Measurements from ENCODE around the gene QRSL1.

- no peak for TF ChIP-seq CTCF (conservative IDR thresholded peaks at IDR 0.05; ENCODE audit: low read depth, low read length)
- TF ChIP-seq SMC3 (IDR thresholded peaks at IDR 0.05; ENCODE audit: low read depth, low read length), result no peak
- TF ChIP-seq POLR2A (IDR thresholded peaks at IDR 0.05; ENCODE audit: low read depth, low read length), result no peak
- no peak for TF ChIP-seq RAD21 (IDR thresholded peaks at IDR 0.05; ENCODE audit: low read length)
- TF ChIP-seq NFE2L2 (IDR thresholded peaks at IDR 0.05; ENCODE audit: low read depth, low read length), result no peak
- TF ChIP-seq CEBPB (IDR thresholded peaks at IDR 0.05; ENCODE audit: low read depth, low read length), result no peak
- TF ChIP-seq USF2 (IDR thresholded peaks at IDR 0.05; ENCODE audit: low read depth, low read length), result no peak
- peak; percentile 67 for TF ChIP-seq MAFK (IDR thresholded peaks at IDR 0.05; ENCODE audit: low read depth, low read length)
- TF ChIP-seq BHLHE40 (IDR thresholded peaks at IDR 0.05; ENCODE audit: low read depth, low read length), result no peak
- TF ChIP-seq ELK1 (IDR thresholded peaks at IDR 0.05; ENCODE audit: borderline replicate concordance, low read depth, low read length), result no peak
- TF ChIP-seq RFX5 (IDR thresholded peaks at IDR 0.05; ENCODE audit: low read depth, low read length), result no peak
- TF ChIP-seq RCOR1 (IDR thresholded peaks at IDR 0.05; ENCODE audit: insufficient replicate concordance, low read length), result no peak
These were observed 37.6 kb downstream of the QRSL1 start for GRCh38 chr6:106667022-106667402.

Data from IMR-90 (cell line).